ENCODE data around the gene DUOXA2. TPM values are rescaled to one million over a fixed set of nuclear protein-coding genes. Genes with fewer than 3 reads are reported as not detected.

The DUOXA2 gene
- total and polyA plus RNA-seq, 7 donors: 0.11 TPM; not detected in 6

- intact Hi-C loops (cut with DNase I): no loop called here
- Histone ChIP-seq H3K4me1 (no peaks in the 10 kb centered on the region), H3K9me3 (no peaks in the 10 kb centered on the region), H3K27me3 (ENCODE audit: insufficient read depth in 3 of 3, low read length in 2 of 3) (peaks cover 3 to 26% (median 15%) of the 10 kb centered on the region in 3 donors), H3K4me3 (no peak overlapping the region), H3K27ac (no peak overlapping the region), H3K36me3 (ENCODE audit: insufficient read depth in 1 of 2, low read depth in 1 of 2) (no peaks in the 10 kb centered on the region)
- ATAC-seq (no peak), DNase-seq (no peak)
- WGBS, 3 donors: 89 to 94% (median 91%) methylated on average over 11 of the region's 11 CpGs
- TF ChIP-seq CTCF (IDR thresholded peaks at IDR 0.05): no peak
These were observed 8.5 kb upstream of the DUOXA2 start for GRCh38 chr15:45105586-45105985.

- ATAC-seq: no peak
- Histone ChIP-seq H3K4me3 (no peak overlapping the region), H3K36me3 (ENCODE audit: insufficient read depth in 1 of 2, low read depth in 1 of 2) (no peaks in the 10 kb centered on the region), H3K27ac (no peak overlapping the region), H3K27me3 (ENCODE audit: insufficient read depth in 3 of 3, low read length in 2 of 3) (peaks cover 3 to 26% (median 15%) of the 10 kb centered on the region in 3 donors), H3K9me3 (no peaks in the 10 kb centered on the region), H3K4me1 (no peaks in the 10 kb centered on the region)
- TF ChIP-seq CTCF (IDR thresholded peaks at IDR 0.05): no peak
- intact Hi-C loops (cut with DNase I): no loop called here
- DNase-seq: no peak
- 66 to 72% (median 67%) methylated on average over 15 of the region's 15 CpGs for WGBS, 3 donors
These were observed 7.9 kb upstream of the DUOXA2 start for GRCh38 chr15:45106002-45106790.

GRCh38 chr15:45107941-45108630 lies 6.0 kb upstream of the DUOXA2 start:
- ATAC-seq: no peak
- DNase-seq: no peak
- intact Hi-C loops (cut with DNase I): no loop called here
- Histone ChIP-seq H3K27me3 (ENCODE audit: insufficient read depth in 3 of 3, low read length in 2 of 3) (peaks cover 3 to 45% (median 29%) of the 10 kb centered on the region in 3 donors), H3K4me3 (no peak overlapping the region), H3K4me1 (peaks cover 8% of the 10 kb centered on the region), H3K9me3 (no peaks in the 10 kb centered on the region), H3K36me3 (ENCODE audit: insufficient read depth in 1 of 2, low read depth in 1 of 2) (no peaks in the 10 kb centered on the region), H3K27ac (no peak overlapping the region)
- whole genome bisulfite sequencing, 3 donors: 86 to 94% (median 88%) methylated on average over 10 of the region's 10 CpGs
- TF ChIP-seq CTCF (IDR thresholded peaks at IDR 0.05): no peak

GRCh38 chr15:45110256-45110820 lies 3.8 kb upstream of the DUOXA2 start:
- intact Hi-C loops (cut with DNase I): no loop called here
- 24 to 37% (median 28%) methylated on average over 8 to 11 of the region's 11 CpGs for WGBS, 3 donors
- peaks cover 9% of the 10 kb centered on the region for H3K4me1 ChIP-seq
- no peak overlapping the region for H3K27ac ChIP-seq
- ATAC-seq: no peak
- no peaks in the 10 kb centered on the region for H3K9me3 ChIP-seq
- H3K4me3 ChIP-seq: no peak overlapping the region
- peaks cover 3 to 67% (median 46%) of the 10 kb centered on the region in 3 donors for H3K27me3 ChIP-seq (ENCODE audit: insufficient read depth in 3 of 3, low read length in 2 of 3)
- H3K36me3 ChIP-seq (ENCODE audit: insufficient read depth in 1 of 2, low read depth in 1 of 2): no peaks in the 10 kb centered on the region
- no peak for TF ChIP-seq CTCF (IDR thresholded peaks at IDR 0.05)
- no peak for DNase-seq

Measured in psoas muscle (tissue), 8 donors.